HS-27A (cell line): ENCODE measurements around the gene MTREX.

Source experiments
- DNase-seq: peaks from one replicate; pipeline ENCODE4 v3.0.0-alpha.2; 2012; ENCODE audit warnings: low read depth, missing footprints

The MTREX gene

DNA sequence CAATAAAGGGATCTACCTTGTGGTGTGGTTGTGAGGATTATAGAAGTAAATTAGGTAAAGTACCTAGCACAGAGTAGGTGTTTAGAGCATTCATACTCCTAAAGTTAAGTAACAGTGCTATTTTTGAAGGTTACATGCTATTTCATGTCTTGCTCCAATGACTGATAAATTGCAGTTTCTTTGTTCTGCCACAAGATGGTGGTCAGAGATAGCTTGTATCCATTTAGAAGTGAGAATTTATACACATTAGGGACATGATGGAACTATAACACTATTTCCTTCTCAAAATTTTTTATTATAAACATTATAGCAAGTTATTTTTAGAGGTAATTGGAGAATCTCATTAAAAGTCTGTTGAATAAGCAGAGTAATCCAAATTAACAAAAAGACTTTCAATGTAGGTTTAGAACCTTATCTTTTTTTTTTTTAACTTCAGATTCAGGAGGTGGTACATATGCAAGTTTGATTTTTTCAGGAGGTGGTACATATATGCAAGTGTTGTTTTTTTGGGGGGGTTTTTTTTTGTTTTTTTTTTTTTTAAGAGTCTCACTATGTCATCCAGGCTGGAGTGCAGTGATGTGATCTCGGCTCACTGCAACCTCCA lies 17.1 kb downstream of the MTREX start:
- no peak for DNase-seq

DNA sequence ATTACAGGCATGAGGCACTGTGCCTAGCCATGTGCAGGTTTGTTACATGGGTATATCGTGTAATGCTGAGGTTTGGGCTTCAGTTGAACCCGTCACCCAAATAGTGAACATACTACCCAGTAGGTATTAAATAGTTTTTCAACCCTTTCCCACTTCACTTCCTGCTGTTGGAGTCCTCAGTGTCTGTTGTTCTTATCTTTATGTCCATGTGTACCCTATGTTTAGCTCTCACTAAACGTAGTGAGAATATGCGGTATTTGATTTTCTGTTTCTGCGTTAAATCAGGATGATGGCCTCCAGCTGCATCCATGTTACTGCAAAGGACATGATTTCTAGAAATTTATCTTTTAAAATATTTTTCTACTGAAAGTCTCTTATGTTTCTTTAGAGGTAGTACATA lies 17.8 kb downstream of the MTREX start:
- no peak for DNase-seq

DNA sequence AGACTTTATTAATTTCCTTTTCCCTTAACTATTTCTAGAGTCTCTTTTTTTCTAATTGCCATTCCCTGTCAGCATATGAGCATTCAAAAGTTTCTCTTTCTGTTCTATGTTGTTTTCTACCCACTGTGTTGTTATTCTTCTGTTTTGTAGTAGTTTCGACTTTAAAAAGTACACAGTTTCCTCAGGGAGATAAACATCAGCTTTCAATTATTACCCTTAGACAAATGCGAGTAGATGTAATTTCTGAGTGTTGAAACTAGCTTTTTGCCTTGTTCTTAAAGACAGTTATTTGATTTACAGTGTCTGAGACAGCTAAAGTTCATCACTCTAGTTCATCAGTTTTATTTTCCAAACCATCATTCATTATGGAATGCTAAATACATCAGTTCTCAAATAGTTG lies 19.5 kb downstream of the MTREX start:
- DNase-seq: no peak

DNA sequence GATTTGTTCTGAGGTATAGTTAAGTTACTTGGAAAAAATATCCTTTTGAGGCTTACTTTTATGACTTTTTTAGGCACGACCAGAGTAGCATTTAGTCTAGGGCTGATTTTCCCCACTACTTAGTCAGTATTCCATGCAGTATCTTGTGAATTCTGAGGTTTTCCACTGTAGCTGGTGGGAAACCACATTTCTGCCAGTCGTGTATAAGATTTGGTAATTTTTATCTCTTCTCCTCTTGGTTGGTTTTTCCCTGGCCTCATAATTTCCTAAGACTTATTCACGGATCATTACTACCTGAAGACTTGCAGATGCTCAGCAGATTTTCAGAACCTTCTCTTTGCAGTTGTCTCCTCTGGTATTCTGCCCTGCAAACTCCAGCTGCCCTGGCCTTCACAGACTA lies 23.5 kb downstream of the MTREX start:
- no peak for DNase-seq

DNA sequence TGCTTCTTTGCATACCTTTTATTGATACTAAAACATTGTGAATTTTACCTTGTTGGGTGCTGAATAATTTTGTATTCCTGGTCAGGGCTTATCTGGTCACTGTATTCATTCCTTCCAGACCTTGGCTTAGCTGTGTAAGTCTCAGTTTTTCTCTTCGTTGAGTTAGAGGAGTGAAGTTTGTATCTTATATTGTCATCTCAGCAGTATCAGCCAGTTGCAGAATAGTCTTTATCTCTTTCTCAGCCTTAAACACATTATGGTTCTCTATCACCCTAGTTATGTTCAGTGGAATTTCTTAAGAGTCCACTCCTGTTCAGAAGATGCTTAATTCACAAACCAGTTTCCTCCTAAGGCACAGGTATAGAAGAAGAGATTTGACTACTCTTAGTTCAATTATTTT lies 25.2 kb downstream of the MTREX start:
- DNase-seq: no peak

DNA sequence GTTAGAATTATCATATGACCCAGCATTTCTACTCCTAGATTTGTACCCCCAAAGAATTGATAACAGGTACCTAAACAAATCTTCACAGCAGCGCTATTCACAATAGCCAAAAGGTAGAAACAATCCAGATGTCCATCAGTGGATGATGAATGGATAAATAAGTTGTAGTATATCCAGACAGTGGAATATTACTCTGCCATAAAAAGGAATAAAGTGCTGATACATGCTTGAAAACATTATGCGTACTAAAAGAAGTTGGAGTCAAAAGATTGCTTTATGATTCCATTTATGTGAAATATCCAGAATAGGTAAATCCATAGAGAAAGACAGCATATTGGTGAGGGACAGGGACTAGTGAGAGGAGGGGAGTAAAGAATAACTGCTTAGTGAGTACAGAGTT lies 26.0 kb downstream of the MTREX start:
- no peak for DNase-seq

DNA sequence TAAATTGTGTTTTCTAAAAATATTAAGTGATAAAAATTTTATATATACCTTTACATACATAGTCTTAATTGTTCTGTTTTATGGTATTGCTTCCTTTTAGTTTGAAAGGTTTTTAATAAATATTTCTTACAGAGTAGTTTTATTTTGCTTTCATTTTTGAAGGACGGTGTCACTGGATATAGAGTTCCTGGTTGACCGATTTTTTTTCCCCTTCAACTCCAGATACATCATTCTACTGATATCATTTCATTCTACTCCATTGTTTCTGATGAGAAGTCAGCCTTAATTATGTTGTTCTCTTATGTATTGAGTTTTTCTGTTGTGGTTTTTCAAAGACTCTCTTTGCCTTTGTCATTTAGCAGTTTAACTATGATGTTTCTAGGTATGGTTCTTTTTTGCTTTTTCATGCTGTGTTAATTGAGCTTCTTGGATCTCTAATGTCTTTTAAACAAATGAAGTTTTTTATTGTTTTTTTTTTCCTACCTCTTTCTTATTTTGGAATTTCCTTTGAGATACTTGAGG lies 30.4 kb downstream of the MTREX start:
- DNase-seq: no peak

DNA sequence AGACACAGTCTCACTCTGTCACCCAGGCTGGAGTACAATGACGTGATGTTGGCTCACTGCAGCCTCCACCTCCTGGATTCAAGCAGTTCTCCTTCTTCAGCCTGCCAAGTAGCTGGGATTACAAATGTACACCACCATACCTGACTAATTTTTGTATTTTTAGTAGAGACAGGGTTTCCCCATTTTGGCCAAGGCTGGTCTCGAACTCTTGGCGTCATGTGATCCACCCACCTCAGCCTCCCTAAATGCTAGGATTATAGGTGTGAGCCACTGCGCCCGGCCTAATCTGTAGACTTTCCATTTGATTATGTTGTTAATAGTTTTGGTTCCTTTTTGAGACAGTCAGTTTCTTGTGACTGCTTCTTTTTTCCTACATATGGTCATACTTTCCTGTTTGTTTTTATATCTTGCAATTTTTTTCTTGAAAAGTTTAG lies 31.0 kb downstream of the MTREX start:
- DNase-seq: no peak

DNA sequence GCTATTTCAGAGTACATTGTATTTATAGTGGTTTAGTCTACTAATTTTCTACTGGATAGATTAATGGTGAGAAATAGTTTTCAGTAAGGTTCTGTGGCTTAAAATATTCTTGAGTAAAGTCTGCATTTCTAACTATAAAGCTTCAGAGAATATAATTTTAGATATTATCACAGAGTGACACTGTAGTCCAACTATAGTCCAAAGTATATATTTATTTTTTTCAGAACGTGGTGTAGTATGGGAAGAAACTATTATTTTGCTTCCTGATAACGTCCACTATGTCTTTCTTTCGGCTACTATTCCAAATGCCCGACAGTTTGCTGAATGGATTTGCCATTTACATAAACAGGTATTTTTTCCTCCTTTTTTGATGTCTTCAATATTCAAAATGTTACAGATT lies 35.3 kb downstream of the MTREX start:
- no peak for DNase-seq

DNA sequence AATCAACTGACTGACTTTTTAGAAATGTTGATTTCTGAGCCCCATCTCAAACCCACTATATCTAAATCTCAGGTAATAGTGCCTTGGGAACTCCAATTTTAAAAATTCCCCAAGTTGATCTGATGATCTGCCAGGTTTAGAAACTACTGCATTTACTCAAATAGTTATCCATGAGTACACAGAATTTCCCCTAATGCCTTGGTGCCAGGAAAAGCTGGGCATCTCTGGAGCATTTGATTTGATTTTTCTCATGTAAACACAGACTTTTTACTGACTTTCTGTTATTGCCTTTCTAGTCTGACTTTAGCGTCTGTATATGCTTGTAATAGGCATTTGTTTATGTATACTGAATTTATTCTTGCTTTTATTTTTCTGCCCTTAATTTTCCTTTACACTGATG lies 35.8 kb downstream of the MTREX start:
- DNase-seq: no peak

DNA sequence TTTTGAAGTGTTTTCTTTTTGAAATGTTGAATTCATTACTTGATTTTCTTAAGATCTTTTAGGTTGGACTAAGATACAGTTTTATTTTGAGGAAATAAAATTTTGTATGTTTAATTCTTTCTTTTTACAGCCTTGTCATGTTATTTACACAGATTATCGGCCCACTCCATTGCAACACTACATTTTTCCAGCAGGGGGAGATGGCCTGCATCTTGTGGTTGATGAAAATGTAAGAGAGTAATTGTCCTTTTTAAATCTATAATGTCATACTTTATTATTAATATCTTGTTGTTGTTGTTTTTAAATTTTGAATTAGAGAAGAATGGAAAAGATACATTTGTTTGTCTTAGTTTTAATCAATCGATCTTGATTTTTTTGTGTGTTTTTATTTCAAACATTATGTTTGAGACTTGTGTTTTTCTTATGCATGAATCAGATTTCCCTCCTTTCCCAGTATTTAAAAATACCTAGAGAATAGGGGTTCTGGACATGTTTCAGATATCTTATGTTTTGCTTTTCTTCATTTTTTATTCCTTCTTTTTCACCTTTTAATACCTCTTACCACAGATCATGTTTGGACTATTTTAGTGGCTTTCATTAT lies 36.7 kb downstream of the MTREX start:
- no peak for DNase-seq

DNA sequence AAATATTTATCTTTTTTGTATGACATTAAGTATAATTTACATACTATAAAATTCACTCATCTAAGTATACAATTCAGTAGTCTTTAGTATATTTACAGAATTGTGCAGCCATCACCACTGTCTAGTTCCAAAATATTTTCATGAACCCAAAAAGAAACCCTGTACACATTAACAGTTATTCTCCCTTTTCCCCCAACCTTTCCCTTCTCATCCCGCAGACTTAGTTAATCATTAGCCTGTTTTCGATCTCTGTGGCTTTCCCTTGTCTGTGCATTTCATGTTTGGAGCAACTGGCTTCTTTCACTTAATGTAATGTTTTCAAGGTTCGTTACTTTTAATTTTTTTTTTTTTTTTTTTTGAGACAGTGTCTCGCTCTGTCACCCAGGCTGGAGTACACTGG lies 37.5 kb downstream of the MTREX start:
- DNase-seq: no peak

DNA sequence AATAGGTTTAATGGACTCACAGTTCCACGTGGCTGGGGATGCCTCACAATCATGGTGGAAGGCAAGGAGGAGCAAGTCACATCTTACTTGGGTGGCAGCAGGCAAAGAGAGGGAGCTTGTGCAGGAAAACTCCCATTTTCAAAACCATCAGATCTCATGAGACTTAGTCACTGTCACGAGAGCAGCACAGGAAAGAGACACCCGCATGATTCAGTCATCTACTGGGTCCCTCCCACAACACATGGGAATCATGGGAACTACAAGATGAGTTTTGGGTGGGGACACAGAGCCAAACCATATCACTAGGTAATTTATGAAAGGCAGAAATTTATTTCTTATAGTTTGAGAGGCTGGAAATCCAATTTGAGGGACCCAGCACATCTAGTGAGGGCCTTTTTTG lies 40.0 kb downstream of the MTREX start:
- no peak for DNase-seq

DNA sequence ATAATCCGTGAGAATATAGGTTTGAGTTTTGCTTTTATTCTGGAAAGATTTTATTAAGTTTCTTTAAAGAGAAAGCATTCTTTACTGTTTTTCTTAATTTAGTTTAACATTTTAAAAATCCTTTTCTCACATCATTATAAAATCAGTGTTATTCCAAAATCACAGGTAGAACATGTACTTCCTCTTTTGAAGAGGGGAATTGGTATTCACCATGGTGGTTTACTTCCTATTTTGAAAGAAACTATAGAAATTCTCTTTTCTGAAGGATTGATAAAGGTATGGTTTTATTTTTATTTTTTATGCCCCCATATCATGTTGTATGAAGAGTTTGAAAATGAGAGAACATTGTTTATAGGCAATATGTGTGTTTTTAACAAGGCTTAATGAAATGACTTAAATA lies 43.0 kb downstream of the MTREX start:
- no peak for DNase-seq

DNA sequence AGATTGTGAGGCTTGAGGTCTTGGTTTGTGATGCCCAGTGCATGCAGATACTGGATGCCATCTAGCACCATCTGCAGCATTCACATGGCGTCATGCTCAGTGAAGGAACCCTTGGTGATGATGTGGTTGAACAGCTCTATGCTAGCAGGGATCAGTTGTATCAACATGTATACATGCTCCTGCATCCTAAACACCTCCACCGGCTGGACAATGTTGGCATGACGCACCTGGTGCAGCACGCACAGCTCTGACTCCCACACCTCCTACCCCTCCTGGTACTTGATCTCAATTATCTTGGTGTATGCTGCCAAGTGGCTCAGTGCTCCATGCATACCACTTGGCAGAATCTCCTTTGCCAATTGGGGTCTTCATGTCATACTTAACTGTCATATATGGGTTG lies 49.1 kb downstream of the MTREX start:
- no peak for DNase-seq

DNA sequence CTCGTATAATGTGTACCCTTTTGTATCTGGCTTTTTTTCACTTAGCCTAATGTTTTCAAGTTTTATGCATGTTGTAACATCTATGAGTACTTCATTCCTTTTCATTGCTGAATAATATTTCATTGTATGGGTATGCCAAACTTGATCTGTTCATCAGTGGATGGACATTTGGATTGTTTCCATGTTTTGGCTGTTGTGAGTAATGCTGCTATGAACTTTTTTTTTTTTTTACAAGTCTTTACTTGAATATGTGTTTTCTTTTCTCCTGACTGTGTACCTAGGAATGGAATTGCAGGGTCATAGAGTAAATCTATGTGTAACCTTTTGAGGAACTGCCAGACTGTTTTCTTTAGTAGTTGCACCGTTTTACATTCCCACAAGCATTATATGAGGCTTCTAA lies 52.4 kb downstream of the MTREX start:
- no peak for DNase-seq

DNA sequence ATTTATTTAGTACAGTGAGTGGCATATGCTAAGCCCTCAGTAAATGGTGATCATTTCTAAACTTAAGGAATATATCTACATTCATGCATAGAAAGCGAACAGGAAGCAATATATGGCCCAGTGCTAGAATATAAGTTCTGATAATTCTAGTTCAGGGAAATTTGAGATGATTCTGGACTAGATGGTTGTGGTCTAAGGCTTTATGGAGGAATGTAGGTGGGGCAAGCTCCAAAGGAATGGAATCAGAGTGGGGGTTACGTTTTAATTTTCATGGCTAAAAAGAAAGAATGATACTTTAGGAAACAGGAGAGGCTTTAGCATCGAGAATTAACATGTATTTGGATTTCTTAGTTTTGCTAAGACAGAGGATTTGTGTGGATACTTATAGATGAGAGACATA lies 56.1 kb downstream of the MTREX start:
- no peak for DNase-seq

DNA sequence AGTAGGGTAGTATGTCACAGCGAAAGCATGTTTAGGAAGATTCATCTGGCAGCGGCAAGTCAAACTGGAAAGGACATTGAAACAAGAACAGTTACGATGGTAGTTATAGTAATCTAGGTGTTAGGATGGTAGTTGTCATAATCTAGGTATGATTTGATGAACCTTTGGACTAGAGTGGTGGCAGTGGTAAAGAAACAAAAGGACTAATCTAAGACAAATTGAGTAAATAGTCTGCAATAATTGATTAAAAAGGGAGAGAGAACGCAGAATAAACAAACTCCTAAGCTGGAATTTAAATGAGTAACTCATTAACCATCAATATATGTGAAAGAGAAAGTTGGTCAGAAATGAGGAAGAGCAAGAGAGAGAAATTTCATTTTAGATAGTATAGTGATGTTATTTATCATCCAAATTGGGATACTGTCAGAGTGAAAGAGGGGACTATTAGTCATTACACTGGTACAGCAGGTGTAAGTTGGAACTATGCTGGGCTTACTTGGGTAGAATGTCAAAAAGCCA lies 56.8 kb downstream of the MTREX start:
- DNase-seq: no peak

DNA sequence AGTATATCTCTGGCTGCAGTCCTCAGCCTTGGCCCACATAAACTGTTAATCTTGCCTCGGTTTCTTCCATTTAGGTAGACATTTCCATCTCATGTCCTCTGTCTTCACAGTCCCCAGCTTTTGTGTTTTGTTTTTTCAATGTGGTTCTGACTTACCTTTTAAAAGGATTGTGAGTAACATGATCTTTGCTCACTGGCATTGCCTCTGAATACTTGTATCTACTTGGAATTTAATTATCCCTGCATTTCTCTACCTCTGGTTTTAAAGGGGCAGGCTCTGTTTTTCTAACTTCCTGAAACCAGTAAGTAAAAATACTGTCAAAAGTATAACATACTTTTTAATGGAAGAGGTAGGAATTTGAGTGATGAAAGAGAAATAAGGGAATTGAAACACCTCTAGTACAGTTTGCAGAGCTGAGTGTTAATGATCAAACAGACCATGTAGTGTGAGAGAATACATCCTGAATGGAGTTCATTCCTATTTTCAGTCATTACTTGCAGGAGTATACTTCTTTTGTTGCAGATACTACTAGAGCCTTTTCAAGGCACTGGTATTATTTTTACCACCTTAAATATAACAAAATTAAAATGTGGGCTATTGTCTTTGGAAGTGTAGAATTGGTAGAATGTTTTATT lies 62.6 kb downstream of the MTREX start:
- DNase-seq: no peak

DNA sequence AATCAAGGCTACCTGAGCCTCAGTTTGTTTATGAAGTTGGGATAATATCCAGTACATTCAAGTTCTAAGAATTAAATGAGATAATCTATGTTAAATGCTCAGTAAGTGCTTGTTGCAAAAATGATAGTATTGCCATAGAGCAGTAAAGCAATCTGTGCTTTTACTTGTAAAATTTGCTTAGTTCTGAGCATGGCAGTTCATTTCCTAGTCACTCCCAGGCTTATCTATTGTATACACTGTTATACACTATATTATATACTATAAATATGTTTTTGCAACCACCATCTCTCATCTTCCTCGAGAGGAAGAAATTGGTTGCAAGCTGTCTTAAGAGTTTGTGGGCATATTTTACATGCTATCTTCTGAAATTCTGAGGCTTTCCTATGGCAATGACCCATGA lies 63.4 kb downstream of the MTREX start:
- DNase-seq: no peak

DNA sequence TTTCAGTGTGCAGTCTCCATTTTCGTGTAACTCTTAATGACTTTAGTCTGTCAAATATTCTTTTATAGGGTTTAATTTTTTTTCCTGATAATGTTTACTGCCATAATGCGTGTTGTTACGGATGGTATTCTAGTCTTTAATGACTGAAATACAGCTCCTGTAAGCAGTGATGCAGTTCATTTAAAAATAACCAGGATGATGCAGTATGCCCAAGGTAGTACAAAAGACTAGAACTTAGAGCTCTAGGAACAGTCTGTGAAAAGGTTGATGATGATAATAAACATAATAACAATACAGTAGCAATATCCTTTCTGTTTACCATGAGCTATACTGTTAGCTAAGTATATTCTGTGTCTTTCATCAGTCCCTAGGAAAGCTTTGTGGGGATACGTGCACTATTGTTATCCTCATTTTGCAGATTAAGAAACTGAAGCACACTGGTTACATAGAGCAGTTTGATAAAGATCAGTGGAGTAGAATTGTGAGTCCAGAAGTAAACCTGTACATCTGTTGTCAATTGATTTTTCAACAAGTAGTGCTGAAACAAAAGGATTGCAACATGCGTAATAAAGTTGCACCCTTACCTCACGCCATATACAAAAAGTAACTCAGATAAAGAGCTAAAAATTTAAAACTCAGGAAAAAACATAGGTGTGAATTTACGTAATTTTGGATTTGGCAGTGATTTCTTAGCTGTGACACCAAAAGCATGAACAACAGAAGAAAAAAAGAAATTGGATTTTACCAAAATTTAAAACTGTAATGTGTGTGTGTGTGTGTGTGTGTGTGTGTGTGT lies 64.5 kb downstream of the MTREX start:
- no peak for DNase-seq

DNA sequence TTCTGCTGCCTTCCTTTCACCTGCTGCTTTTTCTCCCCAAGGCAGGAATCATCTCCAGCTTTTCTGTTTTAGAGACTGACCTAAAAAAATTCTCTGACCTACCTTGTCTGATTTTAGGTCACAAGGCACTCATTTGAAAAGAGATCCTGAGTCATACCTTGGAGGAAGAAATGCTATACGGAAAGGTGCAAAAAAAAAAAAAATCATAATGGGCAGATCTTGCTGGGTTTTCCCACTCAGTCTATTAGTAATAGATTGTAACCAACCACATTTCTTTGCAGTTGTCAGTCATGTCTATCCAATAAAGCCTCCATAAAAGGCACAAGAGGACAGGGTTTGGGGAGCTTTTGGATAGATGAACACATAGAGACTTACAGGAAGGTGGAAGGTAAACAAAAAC lies 70.0 kb downstream of the MTREX start:
- DNase-seq: no peak

DNA sequence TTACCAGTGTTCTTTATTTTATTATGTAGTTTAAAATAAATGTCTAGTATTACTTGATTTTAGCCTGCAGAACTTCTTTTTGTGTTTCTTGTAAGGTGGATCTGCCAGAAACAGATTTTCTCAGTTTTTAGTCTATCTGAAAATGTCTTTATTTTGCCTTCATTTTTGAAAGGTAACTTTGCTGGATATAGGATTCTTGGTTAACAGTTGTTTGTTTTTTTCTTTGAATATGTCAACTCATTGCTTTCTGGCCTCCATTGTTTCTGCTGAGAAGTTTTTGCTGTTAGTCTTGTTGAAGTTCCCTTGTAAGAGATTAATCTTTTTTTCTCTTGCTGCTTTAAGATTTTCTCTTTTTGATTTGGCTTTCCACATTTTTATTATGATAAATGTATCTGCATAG lies 75.5 kb downstream of the MTREX start:
- no peak for DNase-seq
